GM18519 (cell line): ENCODE results near the gene TNKS2.

ENCODE experiments used
- ATAC-seq: cut with Tn5 transposase; IDR thresholded peaks from one replicate; pipeline ENCODE4 v1.9.1; 2021; ENCODE audit warnings: mild to moderate bottlenecking, moderate library complexity; ENCODE audit not compliant: unreplicated experiment, low FRiP score

The TNKS2 gene

GRCh38 chr10:91907033-91907594, 108.9 kb downstream of the TNKS2 start:
- no peak for ATAC-seq

DNA sequence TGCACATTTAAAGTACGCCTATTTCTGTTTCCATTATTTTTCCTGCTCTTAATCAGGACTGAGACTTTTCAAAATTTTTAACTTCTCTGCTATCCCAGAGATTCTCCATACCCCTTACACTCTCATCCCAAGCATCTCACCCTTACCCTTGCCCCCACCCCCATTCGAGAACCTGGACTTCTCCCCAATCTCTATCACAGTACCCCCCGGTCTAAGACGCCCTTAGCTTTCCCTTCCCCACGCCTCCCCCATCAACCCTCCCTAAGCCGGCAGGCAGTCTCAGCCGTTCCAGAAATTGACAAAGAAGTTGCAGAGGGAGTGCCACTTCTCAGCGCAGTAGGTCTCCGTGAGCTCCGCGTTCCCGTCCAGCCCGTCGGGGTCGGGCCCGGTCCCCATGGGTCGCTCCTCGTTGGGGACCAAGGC, 109.7 kb downstream of the TNKS2 start:
- no peak for ATAC-seq

DNA sequence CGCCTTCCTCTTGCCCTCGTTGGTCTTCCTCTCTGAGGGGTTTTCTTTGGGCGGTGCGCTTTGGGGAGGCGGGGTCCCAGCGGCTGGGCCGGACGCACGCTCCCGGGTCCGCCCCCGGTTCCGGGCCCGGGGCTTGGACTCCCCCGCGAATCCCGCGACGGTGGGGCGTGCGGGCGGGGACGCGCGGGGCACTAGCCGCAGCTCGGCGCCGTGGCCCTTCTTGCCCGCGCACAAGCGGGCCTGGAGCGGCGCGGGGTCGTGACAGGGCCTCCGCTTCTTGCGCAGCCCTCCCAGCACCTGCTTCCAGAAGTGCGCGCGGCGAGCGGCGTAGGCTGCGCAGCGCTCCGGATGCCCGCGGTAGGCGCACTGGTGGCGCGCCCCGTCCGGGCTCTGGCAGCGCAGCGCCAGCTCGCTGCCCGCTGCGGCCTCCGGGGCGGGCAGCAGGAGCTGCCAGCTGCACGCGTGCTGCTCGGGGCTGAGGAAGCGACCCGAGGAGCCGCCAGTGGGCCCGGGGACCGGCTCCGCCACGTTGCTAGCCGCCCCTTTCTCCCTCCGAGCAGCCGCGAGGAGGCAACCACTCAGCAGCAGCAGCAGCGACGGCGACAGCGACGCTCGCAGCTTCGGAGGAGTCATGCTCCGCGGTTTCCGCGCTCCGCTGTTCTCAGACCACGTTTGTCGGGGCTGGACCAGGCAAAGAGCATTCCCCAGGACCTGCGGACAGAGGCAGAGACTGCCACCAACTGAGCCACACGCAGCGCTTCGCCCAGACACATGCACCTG, 110.3 kb downstream of the TNKS2 start:
- ATAC-seq, result peak; percentile 93

GRCh38 chr10:91909117-91909677, 111.0 kb downstream of the TNKS2 start, which contains the start of gene FGFBP3:
FGFBP3 (minus strand) TSS chr10:91909486; CDS start chr10:91908969, 517 bp downstream.
- ATAC-seq, result no peak

- no peak for ATAC-seq
Measured at GRCh38 chr10:91910467-91910866, 112.2 kb downstream of the TNKS2 start.
